Epithelial cell of prostate (primary cell): ENCODE results near the gene ATP4A.

Experiments used
- DNase-seq: peaks from one replicate; pipeline ENCODE4 v3.0.0-alpha.2; 2011; ENCODE audit warnings: low read depth, low spot score
- H3K27ac ChIP-seq: fragments of 450-650 bp; 2 replicates; pipeline ENCODE4 v1.5.1; 2017; ENCODE audit warnings: mild to moderate bottlenecking

Gene ATP4A

DNA sequence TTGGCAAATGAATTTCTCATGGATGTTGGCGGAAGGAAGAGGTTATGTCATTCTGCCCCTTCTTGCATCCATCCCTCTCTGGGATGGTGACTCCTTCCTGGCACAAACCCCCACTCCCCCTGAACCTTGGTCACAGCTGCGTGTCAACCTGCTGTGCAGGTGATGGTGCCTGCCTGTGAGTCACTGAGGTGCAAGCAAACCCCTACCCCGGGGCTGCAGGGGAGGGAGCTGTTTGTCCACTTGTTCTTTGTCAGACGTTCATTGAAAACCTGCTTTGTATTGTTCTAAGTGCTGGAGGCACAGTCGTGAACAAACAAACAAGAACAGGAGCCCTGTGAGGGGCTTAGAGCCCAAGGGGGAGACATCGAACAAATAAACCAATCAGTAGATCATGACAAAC is 32.2 kb downstream of the ATP4A start:
- H3K27ac ChIP-seq: peak overlapping the region; percentile 35
- no peak for DNase-seq

DNA sequence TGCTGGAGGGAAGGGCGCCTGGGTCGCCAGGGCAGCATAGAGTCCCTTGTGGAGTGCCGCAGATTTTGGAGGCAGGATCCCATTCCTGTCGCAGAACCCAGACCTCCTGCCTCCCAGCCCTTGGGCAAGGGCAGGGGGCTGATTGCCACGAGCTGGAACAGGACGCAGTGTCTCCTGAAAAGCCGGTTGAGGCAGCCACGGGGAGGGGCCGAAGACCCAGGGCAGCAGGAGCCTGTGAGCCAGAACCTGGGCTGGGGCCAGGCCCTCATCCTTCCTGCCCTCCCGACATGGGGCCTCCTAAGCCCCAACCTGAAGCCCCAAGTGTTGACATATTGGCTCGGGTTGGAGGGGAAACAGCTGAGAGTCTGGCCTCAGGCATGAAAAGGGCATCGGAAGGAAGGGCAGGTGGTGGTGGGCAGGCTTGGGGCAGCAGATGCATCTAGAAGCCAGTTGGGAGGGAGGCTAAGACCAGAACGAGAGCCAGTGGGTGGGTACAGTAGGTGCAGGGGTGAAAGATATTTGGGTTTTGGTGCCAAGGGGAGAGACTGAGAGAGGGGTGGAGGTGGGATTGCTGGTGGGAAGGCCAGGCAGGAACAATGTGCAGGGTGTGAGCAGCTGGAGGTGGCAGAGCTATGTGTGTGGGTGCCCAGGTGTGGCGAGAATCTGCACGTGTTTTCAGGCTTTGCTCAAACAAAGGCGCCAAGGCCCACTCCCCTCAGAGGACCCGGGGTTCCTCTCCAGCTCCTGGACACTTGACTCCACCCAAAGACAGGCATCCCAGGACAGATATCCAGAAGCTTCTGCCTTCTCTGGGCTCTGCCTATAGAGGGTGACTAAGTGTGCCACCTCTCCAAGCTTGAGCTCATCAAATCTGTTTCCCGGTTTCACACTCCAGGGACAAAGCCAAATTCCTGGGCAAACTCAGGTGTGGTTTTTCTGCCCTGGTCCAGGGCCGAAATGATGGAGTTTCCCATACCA is 33.9 kb downstream of the ATP4A start:
- DNase-seq: no peak
- peak overlapping the region; percentile 35 for H3K27ac ChIP-seq

DNA sequence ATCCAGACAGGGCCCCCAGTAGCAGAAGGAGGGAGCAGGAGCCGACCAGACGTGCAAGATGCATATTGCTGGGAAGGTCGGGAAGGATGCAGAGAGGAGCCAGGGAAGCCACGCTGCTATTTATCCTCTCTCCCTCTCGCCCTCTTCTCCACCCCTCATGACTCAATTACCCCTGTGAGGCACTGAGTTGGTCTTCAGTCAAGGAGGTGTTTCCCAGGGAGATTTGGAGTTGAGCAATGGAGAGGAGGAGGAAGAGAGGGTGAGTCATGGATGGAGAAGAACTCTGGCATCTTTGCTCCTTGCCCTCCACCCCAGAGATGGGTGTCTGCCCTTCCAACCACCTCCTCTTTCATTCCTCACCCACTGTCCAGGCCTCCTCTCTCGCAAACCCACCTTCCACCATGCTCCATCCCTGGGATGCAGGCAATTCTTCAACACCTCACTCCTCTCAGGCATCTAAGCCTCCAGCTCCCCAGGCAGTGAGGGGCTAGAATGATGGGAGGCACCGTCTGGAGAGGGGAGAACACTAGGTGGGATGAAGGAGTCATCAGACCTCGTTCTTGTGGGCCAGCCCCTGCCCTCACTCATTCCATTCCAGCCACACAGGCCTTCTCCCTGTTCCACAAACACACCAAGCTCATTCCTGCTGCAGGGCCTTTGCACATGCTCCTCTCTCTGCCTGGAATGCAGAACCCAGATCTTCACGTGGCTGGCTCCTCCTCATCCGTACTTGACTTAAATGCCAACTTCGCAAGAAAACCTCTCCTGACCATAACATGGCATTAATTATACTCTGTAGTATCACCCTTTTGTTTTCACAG is 35.0 kb downstream of the ATP4A start, which contains the start of gene SBSN:
SBSN (minus strand) TSS at position 94 of the 821 bp plus-strand sequence; CDS start at position 64, 30 bp downstream.
- DNase-seq: peak; percentile 59
- peak within 1 kb of the TSS; percentile 35 for H3K27ac ChIP-seq

DNA sequence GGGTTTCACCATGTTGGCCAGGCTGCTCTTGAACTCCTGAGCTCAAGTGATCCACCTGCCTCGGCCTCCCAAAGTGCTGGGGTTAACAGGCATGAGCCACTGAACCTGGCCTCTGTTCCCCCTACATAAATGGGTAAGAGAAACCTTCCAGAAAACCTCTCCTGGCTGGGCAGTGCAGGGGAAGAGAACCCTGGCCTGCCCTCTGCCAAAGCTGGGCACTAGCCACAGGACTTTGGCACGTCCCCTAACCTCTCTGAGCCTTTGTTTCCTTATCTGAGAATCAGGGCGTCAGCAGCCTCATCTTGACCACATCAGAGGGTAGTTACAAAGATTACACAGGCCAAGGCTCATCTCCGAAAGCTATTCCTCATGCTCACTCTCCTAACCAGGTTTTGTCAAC is 37.6 kb downstream of the ATP4A start:
- no peak for DNase-seq

DNA sequence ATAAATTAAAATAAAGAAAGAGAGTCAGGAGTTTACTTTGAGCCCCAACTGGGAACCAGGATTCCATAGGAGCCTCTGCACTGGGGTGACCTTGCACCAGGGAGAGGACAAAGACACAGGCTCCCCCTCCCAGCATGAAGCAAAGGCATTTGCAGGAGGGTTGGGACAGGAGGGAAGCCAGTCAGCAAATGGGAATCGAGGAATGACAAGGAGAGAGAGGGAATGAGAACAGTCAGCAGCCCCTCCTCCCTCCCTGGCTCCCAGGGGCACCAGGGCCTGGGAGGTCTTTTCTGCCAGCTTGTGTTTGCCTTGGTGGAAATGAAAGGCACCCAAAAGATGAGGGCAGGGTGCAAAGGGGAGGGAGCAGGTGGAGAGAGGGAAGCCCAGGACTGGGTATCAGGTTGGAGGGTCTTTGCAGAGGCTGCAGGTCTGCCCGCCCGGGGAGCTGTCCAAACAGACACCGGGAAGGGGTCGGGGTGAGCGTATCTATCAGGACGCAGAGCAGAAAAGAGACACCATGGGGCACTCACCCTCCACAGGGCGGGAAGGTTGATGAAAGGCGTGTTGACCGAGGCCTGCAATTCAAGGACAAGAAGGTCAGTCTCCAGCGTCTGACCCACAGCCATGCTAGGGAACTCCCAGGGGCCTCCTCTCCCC is 39.1 kb downstream of the ATP4A start:
- no peak for DNase-seq
- H3K27ac ChIP-seq: no peak overlapping the region

More for the DNA sequence above, 37.6 kb downstream of the ATP4A start:
- no peak overlapping the region for H3K27ac ChIP-seq

DNA sequence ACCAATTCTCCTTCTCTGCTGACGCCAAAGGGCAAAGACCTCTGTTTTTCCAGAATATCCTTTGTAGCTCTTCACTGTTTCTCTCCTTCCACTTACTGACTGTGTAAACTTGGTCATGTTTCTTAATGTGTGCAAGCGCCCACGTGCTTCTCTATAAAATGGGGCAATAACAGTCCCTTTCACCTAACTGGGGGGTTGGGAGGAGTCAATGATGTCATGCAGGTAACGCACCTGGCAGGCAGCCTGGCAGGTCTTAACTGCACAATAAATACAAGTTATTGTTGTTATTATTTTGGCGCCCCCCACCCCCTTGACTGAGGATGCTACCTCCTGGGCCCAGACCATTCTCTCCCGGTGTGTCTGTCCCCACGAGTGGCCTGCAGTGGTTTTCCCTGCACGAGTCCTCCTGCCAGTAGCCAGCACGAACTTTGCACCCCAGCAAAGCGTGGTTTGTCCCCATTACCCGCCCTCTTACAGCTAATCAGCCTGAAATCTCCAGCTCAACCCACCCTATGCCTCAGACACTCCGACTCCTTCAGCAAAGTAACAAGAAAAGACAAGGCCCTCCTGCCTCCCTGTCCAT is 40.6 kb downstream of the ATP4A start:
- DNase-seq: no peak
- H3K27ac ChIP-seq: no peak overlapping the region

DNA sequence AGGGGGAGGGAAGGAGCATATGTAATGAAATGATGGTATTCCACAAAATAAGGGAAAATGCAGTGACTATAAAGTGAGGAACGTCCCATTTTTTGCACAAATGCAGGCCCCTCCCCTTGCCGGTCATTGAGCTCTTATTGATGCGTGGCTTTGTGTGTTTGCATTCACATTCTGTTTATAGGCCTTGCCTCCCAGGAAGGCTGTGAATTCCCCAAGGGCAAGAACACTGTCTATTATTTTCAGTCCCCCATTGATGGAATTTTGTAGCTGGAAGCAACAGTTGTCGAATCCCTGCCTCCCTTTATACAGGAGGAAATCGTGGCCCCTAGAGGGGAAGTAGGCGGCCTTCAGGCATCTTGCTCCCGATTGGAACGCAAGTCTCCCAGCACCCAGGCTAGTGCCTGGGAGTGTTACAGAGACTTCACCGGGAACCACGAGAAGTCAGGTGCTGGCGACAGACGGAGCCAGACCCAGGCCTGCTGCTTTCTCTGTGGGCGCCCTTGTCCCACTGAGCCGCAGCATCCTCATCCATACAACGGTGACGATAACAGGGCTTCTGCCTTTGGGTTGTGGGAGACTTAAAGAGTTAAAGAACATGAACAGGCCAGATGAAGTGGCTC is 42.2 kb downstream of the ATP4A start:
- DNase-seq: no peak
- H3K27ac ChIP-seq: no peak overlapping the region

DNA sequence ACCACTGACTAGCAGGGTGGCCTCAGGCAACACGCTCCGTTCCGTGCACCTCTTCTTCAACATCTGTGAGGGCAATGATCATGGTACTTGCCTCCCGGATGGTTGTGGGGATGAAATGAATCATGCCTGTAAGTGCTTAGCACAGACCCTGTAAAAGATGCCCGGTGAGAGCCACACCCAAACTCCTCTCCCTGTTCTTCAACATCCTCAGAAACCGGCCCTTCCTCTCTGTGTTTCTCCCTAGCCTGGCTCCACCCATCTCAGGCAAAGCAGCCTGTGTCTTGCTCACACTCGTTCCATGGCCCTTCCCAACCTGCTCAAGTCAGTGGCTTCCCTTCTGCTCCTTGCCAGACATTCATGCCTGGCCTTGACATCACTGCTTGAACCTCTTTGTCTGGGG is 44.2 kb downstream of the ATP4A start:
- DNase-seq: peak; percentile 90
- H3K27ac ChIP-seq: peak overlapping the region; percentile 86

DNA sequence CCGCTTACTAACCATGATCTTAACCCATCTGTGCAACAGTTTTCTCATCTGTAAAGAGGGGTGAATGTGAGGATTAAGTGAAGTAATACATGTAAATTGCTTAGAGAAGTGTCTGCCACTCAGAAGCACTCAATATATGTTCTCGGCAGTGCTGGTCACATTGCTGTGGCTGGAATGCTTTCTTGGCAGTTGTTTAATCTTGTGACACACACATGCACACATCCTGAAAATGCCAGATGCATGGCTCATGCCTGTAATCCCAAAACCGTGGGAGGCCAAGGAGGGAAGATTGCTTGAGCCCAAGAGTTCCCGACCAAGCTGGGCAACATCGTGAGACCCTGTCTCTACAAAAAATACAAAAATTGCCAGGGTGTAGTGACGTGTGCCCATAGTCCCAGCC is 45.1 kb downstream of the ATP4A start:
- H3K27ac ChIP-seq: peak overlapping the region; percentile 86
- peak; percentile 68 for DNase-seq

DNA sequence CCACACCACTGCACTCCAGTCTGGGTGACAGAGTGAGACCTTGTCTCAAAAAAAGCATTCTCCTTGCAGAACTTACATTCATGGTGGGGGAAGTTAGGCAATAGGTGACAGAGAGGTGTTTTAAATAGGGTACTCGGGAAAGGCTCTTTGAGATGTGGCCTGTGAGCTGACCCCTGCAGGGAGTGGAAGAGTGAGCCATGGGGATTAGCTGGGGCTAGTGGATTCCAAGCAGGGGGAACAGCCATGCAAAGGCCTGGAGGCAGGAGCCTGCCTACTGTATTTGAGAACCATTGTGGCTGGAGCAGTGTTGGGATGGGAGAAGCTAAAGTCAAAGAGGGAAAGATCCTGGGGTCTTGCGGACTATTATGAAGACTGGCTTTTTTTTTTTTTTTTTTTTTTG is 46.1 kb downstream of the ATP4A start:
- peak overlapping the region; percentile 86 for H3K27ac ChIP-seq
- DNase-seq: no peak

DNA sequence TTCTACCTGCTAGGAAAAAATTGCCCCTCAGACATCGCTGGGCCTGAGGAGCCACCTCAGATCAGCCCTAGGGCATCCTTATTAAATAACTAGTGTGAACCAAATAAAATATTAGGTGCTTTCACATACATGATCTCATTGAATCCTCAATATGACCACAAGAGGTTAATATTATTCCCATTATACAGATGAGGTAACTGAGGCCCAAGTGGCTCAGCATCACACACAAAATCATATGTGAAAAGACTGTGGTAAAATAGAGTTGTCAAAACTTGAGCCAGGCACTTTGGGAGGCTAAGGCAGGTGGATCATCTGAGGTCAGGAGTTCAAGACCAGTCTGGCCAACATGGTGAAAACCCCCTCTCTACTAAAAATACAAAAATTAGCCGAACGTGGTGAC is 47.1 kb downstream of the ATP4A start:
- DNase-seq: no peak
- H3K27ac ChIP-seq: peak overlapping the region; percentile 86

DNA sequence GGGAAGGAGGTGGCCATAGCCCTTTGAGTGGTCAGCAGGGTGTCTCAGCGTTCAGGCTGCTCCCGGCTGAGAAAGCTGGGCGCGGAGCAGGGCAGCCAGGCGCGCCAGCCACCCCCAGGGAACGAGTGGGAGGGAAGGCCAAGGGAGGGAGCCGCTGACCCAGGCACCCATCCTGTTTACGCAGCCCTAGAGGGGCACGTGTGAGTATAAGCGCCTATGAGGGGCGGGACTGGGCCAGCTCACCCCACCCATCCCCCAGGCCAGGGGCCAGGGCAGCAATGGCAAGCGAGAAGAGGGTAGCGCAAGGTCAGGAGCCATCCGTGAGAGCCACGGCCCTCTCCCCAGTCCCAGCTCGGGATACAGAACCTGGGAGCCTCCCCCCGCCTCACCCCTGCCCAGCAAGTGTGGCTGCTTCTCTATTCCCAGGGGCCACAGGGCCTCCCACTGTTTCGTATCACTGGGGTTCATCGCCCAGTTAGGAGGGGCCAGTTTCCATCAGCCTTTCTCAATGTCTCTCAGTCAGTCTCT is 49.1 kb downstream of the ATP4A start:
- peak overlapping the region; percentile 62 for H3K27ac ChIP-seq
- no peak for DNase-seq

DNA sequence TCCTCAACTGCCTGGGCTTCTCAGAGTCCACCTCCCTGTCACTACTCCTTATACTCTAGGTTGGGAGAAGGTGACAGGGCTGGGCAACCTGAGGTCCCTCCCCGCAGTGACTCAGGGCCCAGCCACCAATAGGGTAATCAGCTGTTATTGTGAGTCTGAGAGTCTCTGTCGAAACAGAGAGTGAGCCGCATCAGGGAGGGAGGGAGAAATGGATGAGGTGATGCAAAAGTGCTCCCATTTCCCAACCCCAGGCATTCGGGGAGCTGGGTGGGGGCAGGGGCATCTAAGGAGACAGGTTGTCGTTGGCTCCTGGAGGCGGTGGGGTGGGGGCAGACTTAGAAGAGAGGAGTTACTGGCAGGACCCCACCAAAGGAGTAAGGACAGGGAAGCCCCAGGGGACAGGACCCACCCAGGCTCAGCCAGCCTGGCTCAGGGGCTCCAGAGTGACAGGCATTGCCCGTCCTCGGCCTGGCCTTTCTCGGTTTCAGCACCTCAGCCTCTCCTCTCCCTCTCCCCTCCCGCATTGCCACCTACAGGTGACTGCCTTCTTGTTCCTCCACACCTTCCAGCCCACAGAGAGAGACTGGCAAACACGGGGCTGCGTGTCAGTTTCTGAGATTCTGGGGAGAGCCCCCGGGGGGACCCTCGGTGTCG is 49.7 kb downstream of the ATP4A start, which contains the start of gene DMKN:
DMKN (minus strand) TSS at position 22 of the 654 bp plus-strand sequence. CDS start 174 bp downstream, outside the sequence.
- peak within 1 kb of the TSS; percentile 62 for H3K27ac ChIP-seq
- DNase-seq: no peak

DNA sequence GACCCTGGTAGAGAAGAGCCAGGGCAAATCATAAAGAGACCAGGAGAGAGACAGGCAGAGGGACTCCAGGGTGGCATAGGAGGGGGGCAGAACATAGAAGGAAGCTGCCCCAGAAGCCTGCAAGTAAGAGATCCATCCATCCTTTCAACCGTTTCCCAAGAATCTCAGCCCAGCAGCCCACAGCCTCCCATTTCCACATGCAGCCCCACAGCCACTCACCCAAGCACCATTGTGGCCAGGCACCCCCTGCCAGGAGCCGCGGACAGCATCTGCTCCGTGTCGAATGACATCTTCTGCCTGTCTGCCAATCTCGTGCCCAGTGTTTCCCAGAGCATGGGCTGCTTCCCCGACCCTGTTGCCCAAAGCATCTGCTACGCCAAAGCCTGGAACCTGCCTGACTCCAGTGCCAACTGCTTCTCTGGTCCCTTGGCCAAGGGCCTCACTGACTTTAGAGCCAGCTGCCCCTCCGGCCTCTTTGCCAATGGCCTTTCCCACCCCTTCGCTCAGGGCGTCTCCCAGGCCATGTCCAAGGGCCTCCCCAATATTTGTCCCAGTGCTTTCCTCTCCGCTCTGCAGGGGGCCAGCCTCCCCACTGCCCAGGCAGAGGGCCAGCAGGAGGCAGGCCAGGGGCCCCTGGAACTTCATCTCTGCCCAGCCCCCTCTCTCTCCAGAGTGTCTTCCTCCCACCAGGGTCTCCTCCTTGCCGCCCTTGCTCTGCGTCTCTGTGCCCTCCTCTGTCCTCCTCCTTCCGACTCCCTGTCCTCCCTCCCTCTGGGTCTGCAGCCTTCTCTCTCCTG is 50.4 kb downstream of the ATP4A start:
- DNase-seq: no peak

DNA sequence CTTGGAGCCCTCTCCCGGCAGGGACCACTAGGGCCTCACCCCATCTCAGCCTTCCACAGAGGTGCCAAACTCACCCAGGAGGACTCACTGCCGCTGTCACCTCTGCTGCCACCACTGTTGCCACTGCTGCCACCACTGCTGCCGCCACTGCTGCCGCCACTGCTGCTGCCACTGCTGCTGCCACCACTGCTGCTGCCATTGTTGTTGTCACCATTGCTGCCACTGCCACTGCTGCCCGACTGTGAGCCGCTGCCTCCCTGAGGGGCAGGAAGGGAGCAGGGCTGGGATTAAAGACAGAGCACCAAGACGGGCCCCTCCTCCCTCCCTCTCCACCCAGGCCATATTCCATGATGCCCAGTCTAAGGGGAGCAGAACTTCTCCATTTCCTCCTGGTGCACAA is 52.1 kb downstream of the ATP4A start:
- no peak overlapping the region for H3K27ac ChIP-seq
- DNase-seq: no peak

More for the DNA sequence above, 50.4 kb downstream of the ATP4A start:
- peak overlapping the region; percentile 62 for H3K27ac ChIP-seq

DNA sequence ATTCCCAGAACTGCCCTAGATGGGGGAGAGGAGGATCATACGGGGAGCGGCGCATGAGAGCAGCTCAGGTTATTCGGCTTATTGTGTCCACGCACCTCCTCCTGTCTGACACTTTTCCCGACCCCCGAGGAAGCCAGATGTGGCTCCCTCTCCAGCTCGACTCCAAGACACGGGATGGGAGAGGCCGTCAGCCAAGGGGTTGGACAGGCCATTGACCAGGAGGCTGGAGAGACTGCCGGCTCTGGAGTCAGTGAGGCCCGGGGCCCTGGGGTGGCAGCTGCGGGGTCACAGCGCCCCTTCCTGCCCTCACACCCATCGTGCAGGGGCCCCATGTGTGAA is 52.9 kb downstream of the ATP4A start:
- no peak for DNase-seq
- H3K27ac ChIP-seq: peak overlapping the region; percentile 88

DNA sequence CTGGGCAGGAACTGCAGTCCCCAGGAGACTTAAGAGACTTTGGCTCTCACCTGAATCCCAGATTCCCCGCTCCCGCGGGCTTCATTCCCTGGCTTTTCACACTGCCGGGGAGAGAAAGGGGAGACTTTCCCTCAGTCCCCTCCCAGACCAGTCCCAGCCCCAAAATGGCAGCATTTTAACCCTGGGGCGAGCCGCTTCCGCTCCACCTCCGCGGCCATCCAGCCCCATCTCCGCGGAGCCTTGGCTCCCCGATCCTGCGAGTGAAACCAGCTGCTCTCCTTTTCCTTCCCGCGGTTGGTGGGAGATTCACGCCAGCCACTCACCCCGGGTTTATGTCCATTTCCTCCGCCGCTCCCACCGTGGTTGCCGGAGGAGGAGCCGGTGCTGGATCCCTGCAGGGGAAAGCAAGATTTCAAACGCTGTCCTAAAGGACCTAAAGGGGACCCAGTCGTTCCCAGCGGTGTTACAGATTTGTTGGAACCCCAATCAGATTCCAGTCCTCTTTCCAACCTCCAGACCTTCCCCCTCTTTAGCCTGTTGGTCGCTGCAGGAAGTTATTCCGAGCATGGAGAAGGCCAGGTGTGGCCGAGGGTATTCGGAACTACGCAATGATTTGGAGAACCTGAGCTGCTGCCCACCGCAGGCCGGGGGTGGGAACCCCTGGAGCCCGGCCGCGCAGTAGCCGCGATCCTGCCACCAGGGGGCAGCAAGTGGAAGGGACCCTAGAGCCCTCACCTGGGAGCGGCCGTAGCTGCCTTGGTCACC is 53.4 kb downstream of the ATP4A start:
- no peak for DNase-seq
- peak overlapping the region; percentile 88 for H3K27ac ChIP-seq
